HepG2 (cell line): ENCODE measurements around the gene C11orf24. TPM values are rescaled to one million over a fixed set of nuclear protein-coding genes. Genes with fewer than 3 reads are reported as not detected.
A peak's percentile ranks its signal among the peaks of the same experiment; 100 is the strongest.

Experiments
- ATAC-seq: fragments of 200-7000 bp; cut with Tn5 transposase; 3 replicates; pipeline ENCODE4 v1.9.1; 2020; ENCODE audit warnings: mild to moderate bottlenecking, moderate library complexity
- BruUV-seq: library from RNA; stranded (reverse); fragments of 400-500 nt; replicated peaks from 2 replicates; lab custom pipeline; 2021; lab: Mats Ljungman, UMichigan
- CTCF ChIA-PET: fragments of 300-600 bp; formaldehyde crosslinking; extraction: SDS; loops from one replicate; lab custom pipeline; 2021; ENCODE audit warnings: low total read pairs, inconsistent platforms, low intra/inter-chr PET ratio; lab: Yijun Ruan, JAX
- POLR2A ChIA-PET: fragments of 350-600 bp; sonication (Branson Sonifier 250); formaldehyde crosslinking; loops from one replicate; lab custom pipeline; 2020; ENCODE audit warnings: antibody characterized with exemption, inconsistent platforms; lab: Yijun Ruan, JAX
- DNase-seq: peaks from one replicate; pipeline ENCODE4 v3.0.0-alpha.2; 2015; ENCODE audit warnings: low spot score
- FAIRE-seq: peaks from 3 replicates; lab custom pipeline; 2011; peaks lifted over from hg19 to GRCh38; lab: Jason Lieb, UNC
- H2AFZ ChIP-seq: one replicate; pipeline ENCODE4 v1.6.1; 2011; ENCODE audit warnings: low read length, inconsistent platforms
- H3K27ac ChIP-seq: fragments of 300-600 bp; 3 replicates; pipeline ENCODE4 v1.8.0; 2011; ENCODE audit warnings: mixed run types, mild to moderate bottlenecking, mixed read lengths, low read length, inconsistent platforms; ENCODE audit not compliant: insufficient read depth; ENCODE audit errors: extremely low read length
- H3K27me3 ChIP-seq, 2 experiments: fragments of 200-600 bp in 1 of 2; 2 replicates in 1 of 2; 3 replicates in 1 of 2; pipeline versions ENCODE4 v1.6.0 to v1.8.0; 2011; ENCODE audit warnings: low read length in 2 of 2, mild to moderate bottlenecking in 2 of 2, moderate library complexity in 2 of 2, inconsistent platforms in 1 of 2; ENCODE audit not compliant: insufficient read depth in 2 of 2, control insufficient read depth in 1 of 2
- H3K36me3 ChIP-seq, 2 experiments: fragments of 200-600 bp in 1 of 2; replicated peaks in 1 of 2; 2 replicates in 1 of 2; 3 replicates in 1 of 2; pipeline versions ENCODE4 v1.5.1 to v1.8.0; 2011; ENCODE audit warnings: low read length in 2 of 2, inconsistent platforms in 1 of 2; ENCODE audit not compliant: insufficient read depth in 2 of 2, control insufficient read depth in 1 of 2
- H3K4me1 ChIP-seq: 2 replicates; pipeline ENCODE4 v1.5.1; 2012; ENCODE audit warnings: low read length, inconsistent platforms; ENCODE audit not compliant: insufficient read depth
- H3K4me2 ChIP-seq: 2 replicates; pipeline ENCODE4 v1.6.0; 2011; ENCODE audit warnings: low read depth, low read length, inconsistent platforms
- H3K4me3 ChIP-seq, 3 experiments: fragments of 200-600 bp in 1 of 3; sonication (generic), shearing (Covaris generic) in 1 of 3; replicated peaks in 1 of 3; 2 replicates each; pipeline ENCODE4 v1.5.1; 2011 to 2016; ENCODE audit warnings: low read length in 3 of 3, inconsistent platforms in 2 of 3, low read depth in 2 of 3, mild to moderate bottlenecking in 2 of 3, control low read depth in 1 of 3, mixed read lengths in 1 of 3; ENCODE audit not compliant: insufficient read depth in 1 of 3
- H3K79me2 ChIP-seq: one replicate; pipeline ENCODE4 v1.6.1; 2011; ENCODE audit warnings: low read length, inconsistent platforms; ENCODE audit not compliant: insufficient read depth
- H3K9ac ChIP-seq: 2 replicates; pipeline ENCODE4 v1.6.0; 2011; ENCODE audit warnings: mild to moderate bottlenecking, low read depth, low read length, inconsistent platforms; ENCODE audit not compliant: insufficient read depth
- H3K9me3 ChIP-seq: 2 replicates; pipeline ENCODE4 v1.5.1; 2012; ENCODE audit warnings: mild to moderate bottlenecking, low read length
- H4K20me1 ChIP-seq: 2 replicates; pipeline ENCODE4 v1.6.0; 2011; ENCODE audit warnings: inconsistent platforms, mild to moderate bottlenecking, low read length, moderate library complexity; ENCODE audit not compliant: insufficient read depth
- ATF1 ChIP-seq: IDR thresholded peaks from 2 replicates; pipeline ENCODE4 v1.6.1; 2016; ENCODE audit warnings: mild to moderate bottlenecking, control low read depth
- CEBPB ChIP-seq: IDR thresholded peaks from 2 replicates; pipeline ENCODE4 v1.6.1; 2011; ENCODE audit warnings: low read depth, low read length, improper control_type of control experiment, borderline replicate concordance
- HNRNPUL1 ChIP-seq: fragments of 200-400 bp; formaldehyde crosslinking; IDR thresholded peaks from 2 replicates; pipeline ENCODE4 v1.6.1; 2017; ENCODE audit warnings: low read depth, mild to moderate bottlenecking, low read length, moderate library complexity
- KLF15 ChIP-seq: sonication (generic); formaldehyde crosslinking; IDR thresholded peaks from 2 replicates; pipeline ENCODE4 v1.8.1; 2023; ENCODE audit warnings: borderline replicate concordance, mild to moderate bottlenecking, inconsistent platforms, missing genetic modification reagents, mixed read lengths
- TP53 ChIP-seq: sonication (generic); formaldehyde crosslinking; conservative IDR thresholded peaks from 2 replicates; pipeline ENCODE4 v1.4.0; 2020; ENCODE audit warnings: missing genetic modification reagents
- ZBTB7B ChIP-seq: sonication (generic); formaldehyde crosslinking; IDR thresholded peaks from 2 replicates; pipeline ENCODE4 v1.4.0; 2020; ENCODE audit warnings: missing genetic modification reagents
- ZNF235 ChIP-seq: sonication (generic); formaldehyde crosslinking; IDR thresholded peaks from 2 replicates; pipeline ENCODE4 v1.8.1; 2023; ENCODE audit warnings: mild to moderate bottlenecking, missing genetic modification reagents, borderline replicate concordance
- ZNF432 ChIP-seq: sonication (generic); formaldehyde crosslinking; IDR thresholded peaks from 2 replicates; pipeline ENCODE4 v1.5.0; 2020; ENCODE audit warnings: missing genetic modification reagents, mild to moderate bottlenecking, borderline replicate concordance
- ZNF572 ChIP-seq: sonication (generic); formaldehyde crosslinking; IDR thresholded peaks from 2 replicates; pipeline ENCODE4 v1.5.1; 2020; ENCODE audit warnings: mild to moderate bottlenecking, missing genetic modification reagents
- ZNF780A ChIP-seq: sonication (generic); formaldehyde crosslinking; IDR thresholded peaks from 2 replicates; pipeline ENCODE4 v1.8.0; 2022; ENCODE audit warnings: mild to moderate bottlenecking, missing genetic modification reagents, moderate library complexity
- ZNF883 ChIP-seq: sonication (generic); formaldehyde crosslinking; IDR thresholded peaks from 2 replicates; pipeline ENCODE4 v1.5.1; 2020; ENCODE audit warnings: mild to moderate bottlenecking, missing genetic modification reagents; ENCODE audit errors: not compliant biosample characterization
- WGBS: methylation state at CpG from one replicate; pipeline ENCODE4 v1.1.6; 2017; ENCODE audit warnings: low lambda C conversion rate; 5-methylcytosine and 5-hydroxymethylcytosine counted together
- in situ Hi-C: cut with HindIII; loops from 2 replicates; pipeline ENCODE4 v1.10.0; 2017; ENCODE audit warnings: low pct_unique_long_range_greater_than_20kb; ENCODE audit not compliant: extremely low pct_ligation_motif_present
- intact Hi-C: fragments of 100-400 bp; cut with micrococcal nuclease; formaldehyde crosslinking; loops from one replicate; pipeline ENCODE4 v1.10.0; 2022; ENCODE audit not compliant: unreplicated experiment
- polyA plus RNA-seq, 8 experiments: library from polyadenylated mRNA; depleted of rRNA in 3 of 8; stranded (reverse) in 7 of 8; unstranded in 1 of 8; fragments of >200 nt; fragmentation: Illumina TruSeq in 4 of 8; extraction: Trizol in 4 of 8; gene quantifications; 2 replicates each; pipeline versions ENCODE4 v1.2.1 to v1.2.3, GENCODE V29; 2011 to 2016; ENCODE audit warnings: low read depth in 4 of 8, missing spikeins in 1 of 8, mixed read lengths in 1 of 8; ENCODE audit not compliant: insufficient read depth in 1 of 8
- total RNA-seq, 5 experiments: library from RNA; depleted of rRNA; stranded (reverse); fragments of >200 nt; fragmentation: Illumina TruSeq; extraction: Trizol; gene quantifications; 2 replicates each; pipeline ENCODE4 v1.2.3, GENCODE V29; 2016; ENCODE audit warnings: low read depth in 1 of 5
- TF ChIP-seq, protein P1 (sequence below): sonication (generic); formaldehyde crosslinking; IDR thresholded peaks from 2 replicates; pipeline ENCODE4 v1.4.0; 2020; ENCODE audit warnings: missing genetic modification reagents, borderline replicate concordance

Gene C11orf24
- total and polyA plus RNA-seq, 2 of the 13 experiments (the other 11 are each of a cell fraction or from before 2014, with no cell fraction given), result 52.9 to 55.5 TPM

DNA sequence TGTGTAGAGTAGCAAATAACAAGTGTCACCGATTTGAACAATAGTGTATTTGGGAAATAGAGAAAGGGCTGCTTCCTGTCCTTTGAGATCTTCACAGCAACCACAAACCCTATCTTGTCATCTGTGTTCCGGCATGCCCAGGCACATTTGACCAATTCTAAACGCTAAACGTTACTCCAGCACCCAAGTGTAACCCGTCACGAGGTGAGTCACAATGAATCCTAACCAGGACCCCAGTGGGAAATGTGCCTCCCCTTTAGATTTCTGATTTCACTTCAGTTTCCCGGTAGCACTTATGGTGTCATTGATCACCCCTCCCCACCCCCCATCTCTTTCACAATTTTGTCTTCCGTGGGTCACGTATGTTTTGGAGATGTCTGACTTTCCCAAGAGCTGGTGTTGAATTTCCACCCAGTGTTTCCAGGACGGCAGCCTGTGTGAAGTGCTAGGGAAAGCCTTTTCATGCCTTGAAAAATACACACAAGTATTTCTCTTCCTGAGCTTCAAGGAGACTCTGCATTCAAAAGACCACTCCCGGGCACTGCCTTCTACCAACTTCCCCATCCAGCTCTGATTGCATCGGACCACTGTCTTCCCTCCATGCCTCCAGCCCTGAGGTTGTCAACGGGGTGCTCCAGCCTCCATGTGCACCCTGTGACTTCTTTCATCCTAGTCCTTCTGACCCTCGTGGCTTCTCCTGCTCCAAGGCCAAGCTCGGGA lies 10.5 kb upstream of the C11orf24 start:
- DNase-seq, result no peak
- Histone ChIP-seq H3K36me3 (no peaks in the 10 kb centered on the region), H3K9me3 (no peaks in the 10 kb centered on the region), H3K4me2 (peak overlapping the region; percentile 51), H3K27ac (no peak overlapping the region), H3K9ac (no peak overlapping the region), H4K20me1 (no peaks in the 10 kb centered on the region), H3K4me1 (peaks cover 14% of the 10 kb centered on the region), H3K4me3 (no peak overlapping the region; a peak in 1 of 6 replicates), H2AFZ (peak overlapping the region; percentile 64), H3K79me2 (no peaks in the 10 kb centered on the region), H3K27me3 (no peaks in the 10 kb centered on the region)
- in situ Hi-C loops, result no loop called here
- intact Hi-C loops, result no loop called here
- BruUV-seq, result no TSS peak
- 36% methylated on average over 15 of the region's 15 CpGs for WGBS
- TF ChIP-seq CEBPB (0 out of 2 replicates have a peak, but pooled peaks have one; percentile 8), ZNF572 (CRISPR knock-in tag) (no peak), TP53 (CRISPR knock-in tag) (no peak)
- FAIRE-seq, result no peak
- ChIA-PET POLR2A (interaction anchor here (0.9 to 1.6 kb wide), 3 partner anchors 10 to 16 kb away, joined by 3 to 5 read pairs (median 4); partner anchors contain the start of gene C11orf24), CTCF (no interaction called here)
- no peak for ATAC-seq

DNA sequence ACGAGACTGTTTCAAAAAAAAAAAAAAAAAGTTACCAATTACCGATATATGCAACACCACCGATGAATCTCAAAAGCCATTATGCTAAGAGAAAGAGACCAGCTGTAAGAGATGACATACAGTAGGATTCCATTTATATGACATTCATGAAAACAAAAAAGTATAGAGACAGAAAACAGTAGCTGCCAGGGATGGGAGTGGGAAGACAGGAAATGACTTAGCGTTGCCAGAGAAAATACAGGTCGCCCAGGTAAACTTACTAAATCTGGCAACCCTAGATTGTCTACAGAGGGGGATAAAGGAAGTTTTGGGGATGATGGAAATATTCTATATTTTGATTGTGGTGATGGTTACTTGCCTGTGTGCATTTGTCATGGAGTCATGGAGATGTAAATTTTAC lies 7.9 kb upstream of the C11orf24 start:
- Histone ChIP-seq H2AFZ (no peak overlapping the region), H3K4me2 (no peak overlapping the region), H4K20me1 (no peaks in the 10 kb centered on the region), H3K4me1 (peaks cover 33% of the 10 kb centered on the region), H3K9me3 (no peaks in the 10 kb centered on the region), H3K9ac (no peak overlapping the region), H3K4me3 (no peak overlapping the region), H3K27ac (no peak overlapping the region), H3K27me3 (no peaks in the 10 kb centered on the region), H3K36me3 (no peaks in the 10 kb centered on the region), H3K79me2 (no peaks in the 10 kb centered on the region)
- DNase-seq, result no peak
- POLR2A ChIA-PET, result interaction anchor here (4.3 kb wide), 1 partner anchor 19 kb away, joined by 25 read pairs; no protein-coding TSS in a partner anchor
- WGBS, result 83% methylated on average over 5 of the region's 5 CpGs
- intact Hi-C loops, result no loop called here
- no TSS peak for BruUV-seq
- no peak for ATAC-seq
- TF ChIP-seq ZNF235 (no peak), HNRNPUL1 (no peak), ATF1 (CRISPR knock-in tag) (no peak), ZNF883 (CRISPR knock-in tag) (no peak), ZNF780A (CRISPR knock-in tag) (no peak), ZNF432 (CRISPR knock-in tag) (no peak), ZBTB7B (CRISPR knock-in tag) (no peak), KLF15 (CRISPR knock-in tag) (no peak)
- TF ChIP-seq, protein P1, sequence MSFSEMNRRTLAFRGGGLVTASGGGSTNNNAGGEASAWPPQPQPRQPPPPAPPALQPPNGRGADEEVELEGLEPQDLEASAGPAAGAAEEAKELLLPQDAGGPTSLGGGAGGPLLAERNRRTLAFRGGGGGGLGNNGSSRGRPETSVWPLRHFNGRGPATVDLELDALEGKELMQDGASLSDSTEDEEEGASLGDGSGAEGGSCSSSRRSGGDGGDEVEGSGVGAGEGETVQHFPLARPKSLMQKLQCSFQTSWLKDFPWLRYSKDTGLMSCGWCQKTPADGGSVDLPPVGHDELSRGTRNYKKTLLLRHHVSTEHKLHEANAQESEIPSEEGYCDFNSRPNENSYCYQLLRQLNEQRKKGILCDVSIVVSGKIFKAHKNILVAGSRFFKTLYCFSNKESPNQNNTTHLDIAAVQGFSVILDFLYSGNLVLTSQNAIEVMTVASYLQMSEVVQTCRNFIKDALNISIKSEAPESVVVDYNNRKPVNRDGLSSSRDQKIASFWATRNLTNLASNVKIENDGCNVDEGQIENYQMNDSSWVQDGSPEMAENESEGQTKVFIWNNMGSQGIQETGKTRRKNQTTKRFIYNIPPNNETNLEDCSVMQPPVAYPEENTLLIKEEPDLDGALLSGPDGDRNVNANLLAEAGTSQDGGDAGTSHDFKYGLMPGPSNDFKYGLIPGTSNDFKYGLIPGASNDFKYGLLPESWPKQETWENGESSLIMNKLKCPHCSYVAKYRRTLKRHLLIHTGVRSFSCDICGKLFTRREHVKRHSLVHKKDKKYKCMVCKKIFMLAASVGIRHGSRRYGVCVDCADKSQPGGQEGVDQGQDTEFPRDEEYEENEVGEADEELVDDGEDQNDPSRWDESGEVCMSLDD (CRISPR knock-in tag), result no peak
- no peak for FAIRE-seq
- in situ Hi-C loops, result no loop called here
- CTCF ChIA-PET, result no interaction called here
